Astrocyte of the spinal cord (primary cell): ENCODE data around the gene CHDH.
A peak's percentile ranks its signal among the peaks of the same experiment; 100 is the strongest.

Experiments used
- DNase-seq: peaks from one replicate; pipeline ENCODE4 v3.0.0; 2011; ENCODE audit warnings: low read depth, low spot score
- H3K4me3 ChIP-seq: 2 replicates; pipeline ENCODE4 v1.5.1; 2011; ENCODE audit warnings: low read depth, mild to moderate bottlenecking, low read length, moderate library complexity
- in situ Hi-C: cut with HindIII; loops from 2 replicates; pipeline ENCODE4 v1.10.0; 2017; ENCODE audit warnings: low sequenced_read_pairs
- TF ChIP-seq, protein P1 (sequence below): IDR thresholded peaks from 2 replicates; pipeline ENCODE4 v1.5.1; 2012; ENCODE audit warnings: low read depth, mild to moderate bottlenecking, low read length, inconsistent platforms

The CHDH gene, protein sequence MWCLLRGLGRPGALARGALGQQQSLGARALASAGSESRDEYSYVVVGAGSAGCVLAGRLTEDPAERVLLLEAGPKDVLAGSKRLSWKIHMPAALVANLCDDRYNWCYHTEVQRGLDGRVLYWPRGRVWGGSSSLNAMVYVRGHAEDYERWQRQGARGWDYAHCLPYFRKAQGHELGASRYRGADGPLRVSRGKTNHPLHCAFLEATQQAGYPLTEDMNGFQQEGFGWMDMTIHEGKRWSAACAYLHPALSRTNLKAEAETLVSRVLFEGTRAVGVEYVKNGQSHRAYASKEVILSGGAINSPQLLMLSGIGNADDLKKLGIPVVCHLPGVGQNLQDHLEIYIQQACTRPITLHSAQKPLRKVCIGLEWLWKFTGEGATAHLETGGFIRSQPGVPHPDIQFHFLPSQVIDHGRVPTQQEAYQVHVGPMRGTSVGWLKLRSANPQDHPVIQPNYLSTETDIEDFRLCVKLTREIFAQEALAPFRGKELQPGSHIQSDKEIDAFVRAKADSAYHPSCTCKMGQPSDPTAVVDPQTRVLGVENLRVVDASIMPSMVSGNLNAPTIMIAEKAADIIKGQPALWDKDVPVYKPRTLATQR

GRCh38 chr3:53846134-53846850 is at the start of gene CHDH, which contains the start of gene IL17RB:
Gene CHDH (minus strand): TSS chr3:53846419. CDS start chr3:53824008, 22,411 bp downstream.
Gene IL17RB (plus strand): TSS chr3:53846568. CDS start chr3:53846589, 21 bp downstream.
- in situ Hi-C loops = no loop called here
- H3K4me3 ChIP-seq = peak within 1 kb of the TSS; percentile 46
- DNase-seq = no peak
- TF ChIP-seq, protein P1, sequence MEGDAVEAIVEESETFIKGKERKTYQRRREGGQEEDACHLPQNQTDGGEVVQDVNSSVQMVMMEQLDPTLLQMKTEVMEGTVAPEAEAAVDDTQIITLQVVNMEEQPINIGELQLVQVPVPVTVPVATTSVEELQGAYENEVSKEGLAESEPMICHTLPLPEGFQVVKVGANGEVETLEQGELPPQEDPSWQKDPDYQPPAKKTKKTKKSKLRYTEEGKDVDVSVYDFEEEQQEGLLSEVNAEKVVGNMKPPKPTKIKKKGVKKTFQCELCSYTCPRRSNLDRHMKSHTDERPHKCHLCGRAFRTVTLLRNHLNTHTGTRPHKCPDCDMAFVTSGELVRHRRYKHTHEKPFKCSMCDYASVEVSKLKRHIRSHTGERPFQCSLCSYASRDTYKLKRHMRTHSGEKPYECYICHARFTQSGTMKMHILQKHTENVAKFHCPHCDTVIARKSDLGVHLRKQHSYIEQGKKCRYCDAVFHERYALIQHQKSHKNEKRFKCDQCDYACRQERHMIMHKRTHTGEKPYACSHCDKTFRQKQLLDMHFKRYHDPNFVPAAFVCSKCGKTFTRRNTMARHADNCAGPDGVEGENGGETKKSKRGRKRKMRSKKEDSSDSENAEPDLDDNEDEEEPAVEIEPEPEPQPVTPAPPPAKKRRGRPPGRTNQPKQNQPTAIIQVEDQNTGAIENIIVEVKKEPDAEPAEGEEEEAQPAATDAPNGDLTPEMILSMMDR = no peak

- H3K4me3 ChIP-seq = peak overlapping the region; percentile 76
- TF ChIP-seq, protein P1 = no peak
- DNase-seq = no peak
- in situ Hi-C loops = no loop called here
These were observed 46.0 kb upstream of the CHDH start for GRCh38 chr3:53892286-53892637.

DNA sequence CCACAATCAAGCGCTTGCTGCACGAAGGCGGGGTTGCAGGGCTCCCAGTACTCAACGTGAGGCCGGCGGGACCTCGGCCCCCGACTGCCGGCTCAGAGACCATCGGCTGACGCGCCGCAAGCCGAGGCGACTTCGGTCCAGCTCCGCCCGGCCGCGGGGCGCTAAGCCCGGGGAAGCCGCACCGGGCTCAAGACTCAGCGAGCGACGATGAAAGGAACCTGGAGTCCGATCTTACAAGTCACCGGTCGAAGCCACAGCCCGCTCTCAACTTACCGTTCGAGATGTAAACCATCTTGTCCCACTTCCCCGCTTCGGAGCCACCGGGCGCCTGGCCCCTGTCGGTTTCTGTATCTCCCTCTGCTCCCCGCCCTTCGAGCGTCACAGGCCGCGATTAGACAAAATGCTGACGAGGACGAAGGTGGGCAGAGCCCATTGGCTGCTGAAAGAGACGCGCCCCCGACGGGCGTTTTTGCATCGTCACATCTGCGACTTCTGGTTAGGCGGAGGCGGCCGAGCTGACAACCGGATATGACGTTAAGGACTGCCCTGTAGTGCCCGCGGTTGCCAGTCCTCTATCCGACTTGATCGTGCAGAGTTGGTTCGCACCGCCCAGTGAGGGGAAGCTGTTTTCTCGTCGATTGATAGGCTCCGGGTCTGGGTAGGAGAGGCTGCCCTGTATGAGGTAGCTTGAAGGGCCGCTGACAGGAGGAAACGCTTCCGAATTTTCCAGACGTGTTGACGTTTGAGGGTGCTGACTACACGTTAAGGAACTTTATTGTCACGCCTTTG is 45.5 kb upstream of the CHDH start, which contains the start of gene SELENOK:
SELENOK (minus strand) TSS at position 363 of the 789 bp plus-strand sequence.
- TF ChIP-seq, protein P1 = no peak
- in situ Hi-C loops = no loop called here
- peak; percentile 99 for DNase-seq
- peak within 1 kb of the TSS; percentile 76 for H3K4me3 ChIP-seq

DNA sequence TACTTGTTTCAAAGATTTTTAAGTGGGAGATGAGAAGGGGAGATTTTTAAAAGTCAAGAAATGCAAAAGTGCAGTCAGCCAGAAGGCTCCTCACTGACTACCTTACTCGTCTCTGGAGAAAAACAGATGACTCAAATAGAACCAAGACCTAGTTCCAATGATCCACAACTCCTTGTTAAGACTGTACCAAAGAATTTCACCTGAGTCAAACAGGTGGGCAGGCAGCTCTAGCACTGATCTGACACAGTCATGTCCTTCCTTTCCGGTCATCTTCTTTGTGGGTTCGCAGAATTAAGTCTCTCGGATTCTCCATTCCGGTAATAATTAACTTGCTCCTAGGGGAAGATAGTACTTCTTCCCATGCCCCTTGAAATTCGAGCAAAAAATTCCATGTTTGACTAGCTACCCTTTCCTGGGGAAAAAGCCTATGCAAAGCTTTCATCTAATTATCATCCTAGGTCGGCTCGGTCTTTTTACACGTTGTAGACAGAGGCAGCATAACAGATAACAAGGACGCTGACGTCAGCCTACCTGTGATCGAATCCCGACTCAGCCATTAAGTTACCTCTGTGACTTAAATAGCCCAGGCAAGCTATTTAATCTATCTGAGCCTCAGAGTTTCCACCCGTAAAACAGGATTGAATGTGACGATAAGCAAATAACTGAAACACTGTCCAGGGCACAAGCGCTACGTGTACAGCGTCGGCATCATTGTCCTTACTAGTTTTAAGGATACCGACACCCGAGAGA is 44.7 kb upstream of the CHDH start:
- H3K4me3 ChIP-seq = peak overlapping the region; percentile 76
- peak; percentile 33 for DNase-seq
- in situ Hi-C loops = no loop called here
- TF ChIP-seq, protein P1 = no peak

DNA sequence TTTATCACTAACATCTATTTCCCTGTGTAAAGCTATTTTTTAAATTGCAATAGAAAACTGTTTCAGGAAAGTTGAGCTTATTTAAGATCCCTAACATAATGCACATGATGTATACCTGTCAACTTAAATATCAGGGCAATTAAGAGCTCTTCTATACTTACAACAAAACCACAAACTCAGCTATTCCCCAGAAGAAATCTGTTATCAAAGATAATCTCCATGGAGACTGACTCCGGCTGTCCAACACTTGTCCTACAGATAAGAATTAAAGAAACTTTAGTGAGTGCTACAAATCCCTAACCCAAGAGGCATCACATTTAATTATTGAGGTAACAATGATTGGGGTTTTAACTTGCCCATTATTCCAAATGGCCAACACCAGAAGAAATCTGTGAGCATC is 42.0 kb upstream of the CHDH start:
- TF ChIP-seq, protein P1 = no peak
- DNase-seq = no peak
- in situ Hi-C loops = no loop called here
- no peak overlapping the region for H3K4me3 ChIP-seq
